ENCODE measurements around the gene DLX3. TPM values are rescaled to one million over a fixed set of nuclear protein-coding genes. Genes with fewer than 3 reads are reported as not detected.

Gene DLX3
- total and polyA plus RNA-seq, 4 donors, result 0.17 to 1.3 (median 0.64) TPM

- Histone ChIP-seq H3K36me3 (ENCODE audit: control insufficient read depth in 4 of 4, insufficient read depth in 4 of 4, low read length in 4 of 4) (no peaks in the 10 kb centered on the region), H3K4me3 (no peak overlapping the region), H3K27me3 (ENCODE audit: control insufficient read depth in 3 of 3, insufficient read depth in 3 of 3, low read length in 2 of 3) (peaks cover 6 to 26% (median 18%) of the 10 kb centered on the region in 3 donors), H3K4me1 (ENCODE audit: control insufficient read depth in 5 of 5, insufficient read depth in 5 of 5, low read length in 5 of 5) (no peaks in the 10 kb centered on the region), H3K9ac (ENCODE audit: insufficient read depth in 1 of 2, low read length in 2 of 2) (no peak overlapping the region), H3K9me3 (ENCODE audit: control insufficient read depth in 4 of 4, insufficient read depth in 3 of 4, low read length in 3 of 4) (no peaks in the 10 kb centered on the region), H3K27ac (ENCODE audit: low read depth in 1 of 2, low read length in 1 of 2) (no peak overlapping the region)
- 50 to 61% methylated on average over 7 of the region's 7 CpGs for WGBS, 2 donors
- TF ChIP-seq CTCF (IDR thresholded peaks at IDR 0.05; ENCODE audit: control extremely low read depth, extremely low read depth), result no peak
- no peak for DNase-seq
- no peak for ATAC-seq (ENCODE audit: insufficient read depth, low FRiP score)
Observed at GRCh38 chr17:49980703-49981197, 14.3 kb downstream of the DLX3 start.

GRCh38 chr17:49979748-49980479, 15.1 kb downstream of the DLX3 start:
- no peak for DNase-seq
- WGBS, 2 donors, result 78 to 84% methylated on average over 4 of the region's 4 CpGs
- no peaks in the 10 kb centered on the region for H3K4me1 ChIP-seq (ENCODE audit: control insufficient read depth in 5 of 5, insufficient read depth in 5 of 5, low read length in 5 of 5)
- H3K9me3 ChIP-seq (ENCODE audit: control insufficient read depth in 4 of 4, insufficient read depth in 3 of 4, low read length in 3 of 4), result no peaks in the 10 kb centered on the region
- H3K27me3 ChIP-seq (ENCODE audit: control insufficient read depth in 3 of 3, insufficient read depth in 3 of 3, low read length in 2 of 3), result peaks cover 6 to 32% (median 20%) of the 10 kb centered on the region in 3 donors
- H3K27ac ChIP-seq (ENCODE audit: low read depth in 1 of 2, low read length in 1 of 2), result no peak overlapping the region
- H3K9ac ChIP-seq (ENCODE audit: insufficient read depth in 1 of 2, low read length in 2 of 2), result no peak overlapping the region
- ATAC-seq (ENCODE audit: insufficient read depth, low FRiP score), result no peak
- no peaks in the 10 kb centered on the region for H3K36me3 ChIP-seq (ENCODE audit: control insufficient read depth in 4 of 4, insufficient read depth in 4 of 4, low read length in 4 of 4)
- H3K4me3 ChIP-seq, result no peak overlapping the region
- no peak for TF ChIP-seq CTCF (IDR thresholded peaks at IDR 0.05; ENCODE audit: control extremely low read depth, extremely low read depth)

GRCh38 chr17:49978501-49978900, 16.5 kb downstream of the DLX3 start:
- no peaks in the 10 kb centered on the region for H3K36me3 ChIP-seq (ENCODE audit: control insufficient read depth in 4 of 4, insufficient read depth in 4 of 4, low read length in 4 of 4)
- no peak overlapping the region for H3K9ac ChIP-seq (ENCODE audit: insufficient read depth in 1 of 2, low read length in 2 of 2)
- DNase-seq, result no peak
- 44 to 58% methylated on average over 13 of the region's 13 CpGs for WGBS, 2 donors
- no peak overlapping the region for H3K4me3 ChIP-seq
- H3K27me3 ChIP-seq (ENCODE audit: control insufficient read depth in 3 of 3, insufficient read depth in 3 of 3, low read length in 2 of 3), result peaks cover 6 to 43% (median 34%) of the 10 kb centered on the region in 3 donors
- TF ChIP-seq CTCF (IDR thresholded peaks at IDR 0.05; ENCODE audit: control extremely low read depth, extremely low read depth), result no peak
- no peak for ATAC-seq (ENCODE audit: insufficient read depth, low FRiP score)
- no peak overlapping the region for H3K27ac ChIP-seq (ENCODE audit: low read depth in 1 of 2, low read length in 1 of 2)
- no peaks in the 10 kb centered on the region for H3K9me3 ChIP-seq (ENCODE audit: control insufficient read depth in 4 of 4, insufficient read depth in 3 of 4, low read length in 3 of 4)
- H3K4me1 ChIP-seq (ENCODE audit: control insufficient read depth in 5 of 5, insufficient read depth in 5 of 5, low read length in 5 of 5), result no peaks in the 10 kb centered on the region
